Measurements from ENCODE around the gene PHGDH. TPM values are rescaled to one million over a fixed set of nuclear protein-coding genes. Genes with fewer than 3 reads are reported as not detected.

PHGDH gene
- total RNA-seq, 2 donors from 2014 or later: 185 to 307 TPM

- DNase-seq (ENCODE audit: low spot score): peak; percentile 23
- intact Hi-C loops (cut with DNase I): no loop called here
- Histone ChIP-seq H3K27me3 (replicated peaks; ENCODE audit: insufficient read depth) (no peaks in the 10 kb centered on the region), H3K4me3 (peak overlapping the region; percentile 61 to 66), H3K27ac (peak overlapping the region; percentile 84 to 85), H3K4me1 (replicated peaks) (no peaks in the 10 kb centered on the region), H3K36me3 (no peaks in the 10 kb centered on the region), H3K9me3 (no peaks in the 10 kb centered on the region)
- TF ChIP-seq POLR2AphosphoS5 (IDR thresholded peaks at IDR 0.05) (no peak), POLR2A (IDR thresholded peaks at IDR 0.05) (no peak)
- TF ChIP-seq, protein P1, sequence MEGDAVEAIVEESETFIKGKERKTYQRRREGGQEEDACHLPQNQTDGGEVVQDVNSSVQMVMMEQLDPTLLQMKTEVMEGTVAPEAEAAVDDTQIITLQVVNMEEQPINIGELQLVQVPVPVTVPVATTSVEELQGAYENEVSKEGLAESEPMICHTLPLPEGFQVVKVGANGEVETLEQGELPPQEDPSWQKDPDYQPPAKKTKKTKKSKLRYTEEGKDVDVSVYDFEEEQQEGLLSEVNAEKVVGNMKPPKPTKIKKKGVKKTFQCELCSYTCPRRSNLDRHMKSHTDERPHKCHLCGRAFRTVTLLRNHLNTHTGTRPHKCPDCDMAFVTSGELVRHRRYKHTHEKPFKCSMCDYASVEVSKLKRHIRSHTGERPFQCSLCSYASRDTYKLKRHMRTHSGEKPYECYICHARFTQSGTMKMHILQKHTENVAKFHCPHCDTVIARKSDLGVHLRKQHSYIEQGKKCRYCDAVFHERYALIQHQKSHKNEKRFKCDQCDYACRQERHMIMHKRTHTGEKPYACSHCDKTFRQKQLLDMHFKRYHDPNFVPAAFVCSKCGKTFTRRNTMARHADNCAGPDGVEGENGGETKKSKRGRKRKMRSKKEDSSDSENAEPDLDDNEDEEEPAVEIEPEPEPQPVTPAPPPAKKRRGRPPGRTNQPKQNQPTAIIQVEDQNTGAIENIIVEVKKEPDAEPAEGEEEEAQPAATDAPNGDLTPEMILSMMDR (IDR thresholded peaks at IDR 0.05): no peak
- 11% methylated on average over 17 of the region's 17 CpGs for WGBS
These were observed 1.5 kb downstream of the PHGDH start for GRCh38 chr1:119713039-119713748.

- Histone ChIP-seq H3K9me3 (no peaks in the 10 kb centered on the region), H3K27ac (peak overlapping the region; percentile 84 to 85), H3K4me3 (peak overlapping the region in 1 of 2 donors; percentile 6), H3K4me1 (replicated peaks) (no peaks in the 10 kb centered on the region), H3K36me3 (no peaks in the 10 kb centered on the region), H3K27me3 (replicated peaks; ENCODE audit: insufficient read depth) (no peaks in the 10 kb centered on the region)
- intact Hi-C loops (cut with DNase I): no loop called here
- no peak for DNase-seq (ENCODE audit: low spot score)
- TF ChIP-seq POLR2AphosphoS5 (IDR thresholded peaks at IDR 0.05) (no peak), POLR2A (IDR thresholded peaks at IDR 0.05) (no peak)
- TF ChIP-seq, protein P1 (IDR thresholded peaks at IDR 0.05): no peak
- 38% methylated on average over 6 of the region's 6 CpGs for WGBS
These were observed 2.2 kb downstream of the PHGDH start for GRCh38 chr1:119713749-119714456.

GRCh38 chr1:119714583-119714982, 2.8 kb downstream of the PHGDH start:
- peak overlapping the region in 1 of 2 donors; percentile 84 for H3K27ac ChIP-seq
- H3K4me3 ChIP-seq: no peak overlapping the region
- TF ChIP-seq, protein P1 (IDR thresholded peaks at IDR 0.05): no peak
- no peak for TF ChIP-seq POLR2AphosphoS5 (IDR thresholded peaks at IDR 0.05)
- no peak for TF ChIP-seq POLR2A (IDR thresholded peaks at IDR 0.05)
- DNase-seq (ENCODE audit: low spot score): no peak
- no peaks in the 10 kb centered on the region for H3K4me1 ChIP-seq (replicated peaks)
- H3K36me3 ChIP-seq: no peaks in the 10 kb centered on the region
- no peaks in the 10 kb centered on the region for H3K9me3 ChIP-seq
- intact Hi-C loops (cut with DNase I): no loop called here
- 77% methylated on average over 8 of the region's 8 CpGs for WGBS
- no peaks in the 10 kb centered on the region for H3K27me3 ChIP-seq (replicated peaks; ENCODE audit: insufficient read depth)

DNA sequence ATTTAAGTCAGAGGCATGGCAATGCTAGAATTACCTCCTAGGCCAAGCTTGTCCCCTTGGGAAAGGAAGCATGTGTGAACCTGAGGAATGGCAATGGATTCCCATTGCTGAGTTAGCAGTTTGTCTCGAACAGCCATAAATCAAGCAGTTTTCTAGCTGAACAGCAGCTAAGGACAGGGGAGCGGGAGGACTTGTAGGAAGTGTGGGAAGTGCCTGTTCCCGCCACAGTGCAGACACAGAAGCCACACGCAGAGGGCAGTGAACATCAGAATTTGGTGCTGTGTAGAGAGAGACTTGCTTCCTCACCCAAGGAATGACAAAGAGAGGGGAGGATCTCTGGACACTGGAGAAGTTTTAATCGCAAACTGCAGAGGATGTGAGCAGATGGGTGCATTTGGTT, 3.8 kb downstream of the PHGDH start:
- TF ChIP-seq, protein P1 (IDR thresholded peaks at IDR 0.05): no peak
- intact Hi-C loops (cut with DNase I): no loop called here
- WGBS: 28% methylated on average over 5 of the region's 5 CpGs
- no peak overlapping the region for H3K27ac ChIP-seq
- H3K27me3 ChIP-seq (replicated peaks; ENCODE audit: insufficient read depth): no peaks in the 10 kb centered on the region
- no peaks in the 10 kb centered on the region for H3K36me3 ChIP-seq
- H3K4me3 ChIP-seq: no peak overlapping the region
- H3K4me1 ChIP-seq (replicated peaks): no peaks in the 10 kb centered on the region
- no peaks in the 10 kb centered on the region for H3K9me3 ChIP-seq
- no peak for DNase-seq (ENCODE audit: low spot score)

DNA sequence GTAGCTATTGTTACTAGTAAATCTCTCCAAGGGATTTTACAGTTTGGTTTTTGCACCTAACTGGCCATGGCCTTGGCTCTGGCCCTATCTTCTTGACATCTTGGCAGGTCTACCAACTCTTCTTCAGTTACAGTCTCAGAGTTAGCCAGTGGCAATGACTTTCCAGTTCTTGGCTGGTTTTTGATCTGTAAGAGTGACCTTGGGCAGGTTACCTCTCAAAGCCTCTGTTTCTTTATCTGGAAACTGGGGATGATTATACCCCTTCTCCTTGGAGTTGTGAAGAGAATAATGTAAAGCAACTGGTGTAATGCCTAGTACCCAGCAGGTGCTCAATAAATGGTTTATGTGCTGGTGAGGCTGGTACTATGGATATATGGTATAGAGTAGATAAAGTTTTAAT, 6.7 kb downstream of the PHGDH start:
- no peak for DNase-seq (ENCODE audit: low spot score)
- Histone ChIP-seq H3K4me1 (replicated peaks) (no peaks in the 10 kb centered on the region), H3K27ac (no peak overlapping the region), H3K4me3 (no peak overlapping the region), H3K27me3 (replicated peaks; ENCODE audit: insufficient read depth) (no peaks in the 10 kb centered on the region), H3K36me3 (no peaks in the 10 kb centered on the region), H3K9me3 (no peaks in the 10 kb centered on the region)
- TF ChIP-seq POLR2AphosphoS5 (IDR thresholded peaks at IDR 0.05): no peak
- no peak for TF ChIP-seq POLR2A (IDR thresholded peaks at IDR 0.05)
- TF ChIP-seq, protein P1 (IDR thresholded peaks at IDR 0.05): no peak
- intact Hi-C loops (cut with DNase I): no loop called here
